GM19438 (cell line): ENCODE measurements around the gene TPCN2.
"Not testable (repeated sequence)": the region's sequence is repeated elsewhere in the genome, so short reads cannot be mapped to it uniquely, and the experiment has no call there.

Source experiments
- ATAC-seq: cut with Tn5 transposase; IDR thresholded peaks from one replicate; pipeline ENCODE4 v1.9.1; 2021; ENCODE audit warnings: low read depth; ENCODE audit not compliant: unreplicated experiment

The TPCN2 gene

GRCh38 chr11:69141742-69142141, 93.0 kb downstream of the TPCN2 start:
- no peak for ATAC-seq

GRCh38 chr11:69142895-69143294, 94.2 kb downstream of the TPCN2 start:
- ATAC-seq: no peak

DNA sequence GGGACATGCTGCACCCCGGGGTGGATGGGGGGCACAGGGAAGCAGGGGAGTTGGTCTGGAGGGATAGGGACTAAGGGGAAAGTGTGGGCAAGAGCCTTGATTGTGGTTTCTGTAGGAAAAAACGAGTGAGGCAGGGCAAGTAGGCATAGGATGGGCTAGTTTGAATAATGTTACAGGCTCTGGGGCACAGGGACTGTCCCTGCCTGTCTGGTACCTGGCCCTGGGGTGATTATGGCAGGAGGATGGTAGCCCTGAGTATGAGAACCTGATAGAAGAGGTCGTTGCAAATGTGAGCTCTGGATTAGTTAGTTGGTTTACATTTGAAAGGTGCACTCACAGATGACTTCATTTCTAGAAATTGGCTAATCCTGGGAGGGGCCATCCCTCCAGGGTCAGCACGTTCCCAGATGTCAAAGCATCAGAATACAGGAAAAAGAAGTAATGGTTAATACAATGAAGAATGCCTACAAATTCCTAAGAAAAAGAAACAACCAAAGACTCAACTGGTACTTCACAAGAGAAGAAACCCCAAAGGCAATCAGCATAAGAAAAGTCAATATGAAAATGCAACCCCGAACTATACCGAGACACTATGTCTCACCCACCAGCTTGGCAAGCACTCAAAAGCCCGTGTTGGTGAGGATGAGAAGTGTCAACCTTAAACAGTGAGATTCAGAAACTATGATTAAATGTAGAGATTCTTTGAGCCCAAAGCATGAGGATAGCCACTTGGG, 95.8 kb downstream of the TPCN2 start:
- ATAC-seq: no peak

DNA sequence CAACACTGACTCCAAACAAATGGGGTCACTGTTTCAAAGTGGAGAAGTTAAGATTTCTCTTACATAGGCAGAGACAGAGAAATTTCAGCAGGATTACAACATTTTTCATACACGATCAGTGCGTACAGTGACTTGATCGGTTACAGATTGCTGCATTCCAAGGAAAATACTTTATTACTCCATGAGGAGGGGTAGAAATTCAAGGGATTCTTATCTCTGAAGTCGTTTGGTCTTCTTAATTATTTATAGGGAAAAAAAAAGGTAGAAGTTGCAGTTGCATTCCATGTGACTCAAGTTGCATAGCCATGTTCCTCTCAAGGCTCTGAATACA, 96.3 kb downstream of the TPCN2 start:
- ATAC-seq: no peak

GRCh38 chr11:69148377-69148762, 99.6 kb downstream of the TPCN2 start:
- no peak for ATAC-seq

GRCh38 chr11:69148806-69149205, 100.1 kb downstream of the TPCN2 start:
- no peak for ATAC-seq

- not testable (repeated sequence) for ATAC-seq
Measured at GRCh38 chr11:69149338-69150045, 100.8 kb downstream of the TPCN2 start.

GRCh38 chr11:69150175-69150574, 101.4 kb downstream of the TPCN2 start:
- ATAC-seq: no peak

GRCh38 chr11:69151836-69152235, 103.1 kb downstream of the TPCN2 start:
- no peak for ATAC-seq

DNA sequence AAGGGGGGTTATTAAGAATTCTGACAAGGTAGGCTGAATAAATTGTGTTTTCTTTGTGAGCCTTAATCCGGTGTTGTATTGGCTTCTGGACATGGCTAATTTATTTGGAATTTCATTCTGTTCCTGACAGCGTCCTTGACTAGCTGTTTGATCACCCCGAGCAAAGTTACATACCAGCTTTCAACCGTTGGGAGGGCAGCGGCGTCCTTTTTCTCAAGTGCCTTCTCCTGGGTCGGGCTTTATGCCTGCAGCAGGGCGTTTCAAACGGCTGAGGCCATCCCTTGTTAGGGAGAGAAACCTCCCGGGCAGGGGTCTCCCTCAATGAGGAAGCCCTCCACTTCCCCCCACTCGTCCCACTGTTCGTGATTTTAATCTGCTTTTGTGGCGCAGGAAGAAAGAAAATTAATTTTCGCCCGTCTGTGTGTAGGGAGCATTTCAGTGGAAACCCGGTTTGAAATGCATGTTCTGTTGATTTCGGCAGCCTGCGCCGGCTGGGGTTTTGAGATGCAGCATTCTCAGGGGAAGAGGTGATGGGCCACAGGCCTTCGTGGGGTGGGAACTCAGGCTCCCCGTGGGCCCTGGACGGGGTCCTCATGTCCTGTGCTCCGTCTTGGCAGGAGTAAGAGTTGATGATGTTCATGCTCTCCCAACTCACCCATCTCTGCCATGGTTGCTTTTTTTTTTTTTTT, 104.1 kb downstream of the TPCN2 start:
- no peak for ATAC-seq

- ATAC-seq: no peak
Measured at GRCh38 chr11:69153661-69154060, 104.9 kb downstream of the TPCN2 start.

GRCh38 chr11:69154211-69154913, 105.6 kb downstream of the TPCN2 start:
- ATAC-seq: no peak

GRCh38 chr11:69154938-69155301, 106.2 kb downstream of the TPCN2 start:
- no peak for ATAC-seq

DNA sequence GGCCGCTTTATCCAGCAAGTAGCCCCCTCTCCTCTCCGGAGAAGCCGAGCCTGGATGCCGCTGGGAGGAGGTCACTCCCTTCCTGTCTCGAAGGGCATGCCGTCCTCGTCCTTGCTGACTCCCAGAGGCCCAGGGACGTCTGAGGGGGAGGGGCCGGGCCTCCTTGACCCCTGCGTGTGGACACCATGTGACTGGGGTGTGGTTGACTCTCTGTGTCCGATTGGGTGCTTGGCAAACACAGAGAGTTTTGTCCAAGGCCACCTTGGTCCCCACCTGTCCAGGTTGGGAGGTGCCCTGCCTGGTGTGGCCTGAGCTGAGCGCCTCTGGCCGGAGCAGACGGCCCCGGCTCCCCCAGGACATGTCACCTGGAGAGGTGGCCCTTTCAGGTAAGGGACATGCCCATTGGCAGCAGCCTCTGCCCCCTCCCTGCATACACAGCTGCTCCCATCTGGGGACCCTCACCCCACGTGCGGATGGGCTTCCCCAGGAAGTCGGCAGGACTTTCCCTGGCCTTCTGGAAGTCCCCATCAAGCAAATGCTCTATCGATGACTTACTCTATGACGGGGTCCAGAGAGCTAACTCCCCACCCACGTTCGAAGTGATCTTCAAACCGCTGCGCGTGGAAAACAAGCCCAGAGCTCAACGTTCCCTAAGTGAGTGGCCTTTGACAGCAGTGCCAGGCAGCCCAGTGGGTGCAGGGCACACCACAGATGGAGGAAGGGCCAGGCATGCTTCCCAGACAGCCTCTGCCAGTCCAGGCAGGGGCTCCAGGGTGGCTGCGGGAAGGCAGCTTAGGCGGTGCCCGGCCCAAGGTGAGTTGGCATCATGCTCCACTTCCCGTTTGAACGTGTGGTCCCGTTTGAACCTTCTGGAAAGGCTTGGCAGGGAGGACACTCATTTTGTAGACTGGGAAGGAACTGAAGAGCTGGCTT, 106.8 kb downstream of the TPCN2 start, which contains the start of gene SMIM38:
SMIM38 (plus strand) TSS at position 634 of the 933 bp plus-strand sequence. CDS start 1,912 bp downstream, outside the sequence.
- no peak for ATAC-seq

DNA sequence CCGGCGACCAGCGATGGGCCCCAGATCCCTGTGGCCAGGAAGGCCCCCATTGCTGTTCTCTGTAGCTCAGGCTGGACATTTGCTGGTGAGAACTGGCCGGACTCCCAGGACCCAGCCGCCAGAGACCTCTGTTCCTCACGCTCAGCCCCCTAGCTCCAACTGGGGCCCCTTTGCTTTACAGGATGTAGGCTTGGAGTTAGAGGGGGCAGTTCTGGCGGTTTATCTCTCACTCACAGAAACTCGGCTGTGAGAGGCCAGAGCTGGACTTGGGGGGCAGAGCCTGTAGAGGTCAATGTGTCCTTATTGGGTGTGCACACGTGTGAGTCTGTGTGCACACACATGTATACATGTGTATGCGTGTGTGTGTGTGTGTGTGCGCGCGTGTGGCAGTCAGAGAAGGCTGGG, 107.5 kb downstream of the TPCN2 start:
- ATAC-seq: no peak

DNA sequence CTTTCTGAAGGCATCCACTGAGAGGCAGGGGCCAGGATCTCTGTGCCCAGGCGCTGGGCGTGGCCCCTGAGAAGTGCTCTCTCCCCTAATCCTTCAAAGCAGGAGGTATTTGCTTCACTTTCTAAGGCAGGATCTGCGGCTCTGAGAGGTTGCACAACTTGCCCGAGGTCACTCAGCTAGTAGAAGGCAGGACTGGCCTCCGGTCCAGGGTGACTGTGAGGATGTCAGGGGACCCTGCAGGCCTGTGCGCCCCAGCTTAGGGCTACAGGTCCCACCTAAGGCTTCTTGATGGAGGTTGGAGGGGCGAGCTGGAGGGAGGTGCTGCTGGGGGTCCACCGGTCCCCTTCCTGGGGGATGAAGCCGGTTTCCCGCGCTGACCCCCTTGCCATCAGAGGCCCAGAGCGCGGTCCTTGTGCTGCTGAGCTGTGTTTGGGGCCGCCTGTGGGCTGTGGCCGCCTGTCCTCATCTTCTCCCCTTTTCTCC, 108.0 kb downstream of the TPCN2 start:
- no peak for ATAC-seq

DNA sequence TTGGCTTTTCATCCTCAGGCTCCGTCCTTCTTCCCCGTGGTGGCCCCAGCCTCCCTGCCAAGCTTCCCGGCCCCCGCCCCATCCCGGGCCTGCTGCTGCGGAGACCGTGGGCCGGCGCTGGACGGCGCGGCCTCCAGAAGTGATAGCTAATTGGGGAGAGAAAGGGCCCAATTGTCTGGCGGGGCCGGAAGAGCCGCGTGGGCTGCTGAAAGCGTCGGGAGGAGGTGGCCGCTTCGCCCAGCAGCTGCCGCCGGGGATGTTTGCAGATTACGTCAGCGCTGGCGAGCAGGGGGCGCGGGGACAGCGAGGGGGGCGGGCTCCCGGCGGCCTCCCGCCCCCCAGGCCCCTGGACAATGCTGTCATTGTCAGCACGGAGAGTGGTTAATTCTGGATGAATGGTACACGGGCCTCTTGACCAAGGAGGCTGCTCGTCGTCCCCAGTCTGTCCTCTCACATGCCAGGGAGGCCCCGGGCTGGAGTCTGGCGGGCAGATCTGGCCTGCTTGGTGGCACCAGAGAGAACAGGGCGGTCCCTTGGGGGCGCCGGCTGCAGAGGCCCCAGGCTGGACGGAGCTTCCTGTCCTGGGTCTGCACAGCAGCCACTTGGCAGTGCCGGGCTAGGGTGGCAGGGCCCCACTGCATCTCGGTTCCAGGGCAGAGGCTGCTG, 108.6 kb downstream of the TPCN2 start:
- ATAC-seq: no peak

DNA sequence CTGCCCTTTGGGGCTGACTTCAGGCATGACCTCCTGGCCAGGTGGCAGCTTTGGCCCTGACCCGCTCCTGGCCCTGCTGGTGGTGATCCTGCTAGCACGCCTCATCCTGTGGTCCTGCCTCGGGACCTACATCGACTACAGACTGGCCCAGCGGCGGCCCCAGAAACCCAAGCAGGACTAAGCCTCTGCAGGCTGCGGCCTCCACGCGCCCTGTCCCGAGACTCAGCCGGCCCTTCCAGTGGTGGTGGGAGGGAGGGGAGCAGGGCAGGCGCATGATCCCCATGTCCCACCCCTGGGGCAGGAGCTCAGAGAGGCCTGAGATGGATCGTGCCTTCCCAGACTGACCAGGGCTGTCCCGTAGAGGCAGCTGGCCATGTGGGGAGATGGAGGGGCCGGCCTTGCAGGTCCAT, 109.1 kb downstream of the TPCN2 start:
- ATAC-seq: no peak
